PC-9 (cell line): ENCODE results near the gene TAS1R1.

Source experiments
- EZH2 ChIP-seq: fragments of 200-600 bp; sonication (generic); IDR thresholded peaks from 2 replicates; pipeline ENCODE4 v1.8.0; 2017; ENCODE audit warnings: antibody characterized with exemption, low read depth
- TF ChIP-seq, protein P1 (sequence below): fragments of 200-600 bp; sonication (generic); conservative IDR thresholded peaks from 2 replicates; pipeline ENCODE4 v1.6.1; 2017; ENCODE audit warnings: mixed run types, antibody characterized with exemption, mild to moderate bottlenecking, moderate library complexity

DNA sequence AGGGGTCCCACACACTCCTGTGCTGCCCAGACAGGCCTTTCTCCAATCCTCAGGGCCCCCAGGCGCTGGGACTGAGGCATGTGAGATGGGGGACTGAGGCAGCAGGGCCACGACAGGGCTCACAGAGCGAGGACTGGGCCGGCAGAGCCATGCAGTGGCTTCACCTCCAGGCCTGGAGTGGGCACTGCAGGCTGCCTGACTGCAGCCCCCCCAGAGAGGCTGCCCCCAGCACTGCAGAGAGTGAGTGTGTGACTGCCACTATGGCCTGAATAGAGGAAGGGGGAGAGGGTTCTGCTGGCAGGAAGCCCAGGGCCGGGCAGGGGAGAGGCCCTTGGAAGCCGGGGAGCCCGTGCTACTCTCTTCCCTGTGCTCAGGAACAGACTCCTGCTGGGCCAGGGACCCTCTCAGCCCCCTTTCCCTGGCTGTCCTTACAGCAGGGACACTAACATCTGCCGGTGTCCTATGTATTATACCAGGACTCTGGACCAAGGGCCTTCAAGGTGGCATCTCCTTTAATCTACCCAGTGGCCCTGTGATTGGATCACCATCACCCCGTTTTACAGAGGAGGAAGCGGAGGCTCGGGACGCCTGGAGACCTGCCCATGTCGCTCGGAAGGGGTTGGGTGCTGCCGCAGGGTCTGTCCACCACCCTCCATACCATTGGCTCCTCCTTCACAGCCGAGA, 43.4 kb upstream of the TAS1R1 start:
- no peak for TF ChIP-seq EZH2
- TF ChIP-seq, protein P1, sequence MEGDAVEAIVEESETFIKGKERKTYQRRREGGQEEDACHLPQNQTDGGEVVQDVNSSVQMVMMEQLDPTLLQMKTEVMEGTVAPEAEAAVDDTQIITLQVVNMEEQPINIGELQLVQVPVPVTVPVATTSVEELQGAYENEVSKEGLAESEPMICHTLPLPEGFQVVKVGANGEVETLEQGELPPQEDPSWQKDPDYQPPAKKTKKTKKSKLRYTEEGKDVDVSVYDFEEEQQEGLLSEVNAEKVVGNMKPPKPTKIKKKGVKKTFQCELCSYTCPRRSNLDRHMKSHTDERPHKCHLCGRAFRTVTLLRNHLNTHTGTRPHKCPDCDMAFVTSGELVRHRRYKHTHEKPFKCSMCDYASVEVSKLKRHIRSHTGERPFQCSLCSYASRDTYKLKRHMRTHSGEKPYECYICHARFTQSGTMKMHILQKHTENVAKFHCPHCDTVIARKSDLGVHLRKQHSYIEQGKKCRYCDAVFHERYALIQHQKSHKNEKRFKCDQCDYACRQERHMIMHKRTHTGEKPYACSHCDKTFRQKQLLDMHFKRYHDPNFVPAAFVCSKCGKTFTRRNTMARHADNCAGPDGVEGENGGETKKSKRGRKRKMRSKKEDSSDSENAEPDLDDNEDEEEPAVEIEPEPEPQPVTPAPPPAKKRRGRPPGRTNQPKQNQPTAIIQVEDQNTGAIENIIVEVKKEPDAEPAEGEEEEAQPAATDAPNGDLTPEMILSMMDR, result no peak
